HL-60 (cell line): Measurements from ENCODE around the gene LENEP.
"Not testable (repeated sequence)": the region's sequence is repeated elsewhere in the genome, so short reads cannot be mapped to it uniquely, and the experiment has no call there.

Experiments used
- DNase-seq, 2 experiments: peaks; one replicate each; pipeline ENCODE4 v3.0.0-alpha.2; 2010 to 2020; ENCODE audit warnings: low read depth in 1 of 2, low spot score in 1 of 2
- H3K27ac ChIP-seq: fragments of 250-450 bp; sonication (Bioruptor Pico); replicated peaks from 2 replicates; pipeline ENCODE4 v1.5.1; 2020; ENCODE audit warnings: mild to moderate bottlenecking, moderate library complexity
- H3K27me3 ChIP-seq: fragments of 250-450 bp; sonication (Bioruptor Pico); 2 replicates; pipeline ENCODE4 v1.5.1; 2021; ENCODE audit warnings: mild to moderate bottlenecking, moderate library complexity; ENCODE audit not compliant: insufficient read depth, poor library complexity, severe bottlenecking
- H3K4me3 ChIP-seq: replicated peaks from 2 replicates; pipeline ENCODE4 v1.5.1; 2011; ENCODE audit warnings: mild to moderate bottlenecking, control low read depth, low read length; ENCODE audit not compliant: insufficient read depth
- GABPA ChIP-seq: IDR thresholded peaks from 2 replicates; pipeline ENCODE4 v1.6.1; 2012; ENCODE audit warnings: low read depth
- POLR2AphosphoS5 ChIP-seq: IDR thresholded peaks from 2 replicates; pipeline ENCODE4 v1.6.1; 2012; ENCODE audit warnings: low read depth
- SPI1 ChIP-seq: IDR thresholded peaks from 2 replicates; pipeline ENCODE4 v1.6.1; 2012; ENCODE audit warnings: low read depth, mild to moderate bottlenecking, borderline replicate concordance
- TF ChIP-seq, protein P1 (sequence below): IDR thresholded peaks from 2 replicates; pipeline ENCODE4 v1.6.1; 2012; ENCODE audit warnings: low read depth; ENCODE audit not compliant: insufficient replicate concordance
- TF ChIP-seq, protein P2 (sequence below): IDR thresholded peaks from one replicate; pipeline ENCODE4 v1.5.1; 2011; ENCODE audit warnings: low read length, control low read depth, inconsistent platforms; ENCODE audit not compliant: insufficient read depth

LENEP gene

DNA sequence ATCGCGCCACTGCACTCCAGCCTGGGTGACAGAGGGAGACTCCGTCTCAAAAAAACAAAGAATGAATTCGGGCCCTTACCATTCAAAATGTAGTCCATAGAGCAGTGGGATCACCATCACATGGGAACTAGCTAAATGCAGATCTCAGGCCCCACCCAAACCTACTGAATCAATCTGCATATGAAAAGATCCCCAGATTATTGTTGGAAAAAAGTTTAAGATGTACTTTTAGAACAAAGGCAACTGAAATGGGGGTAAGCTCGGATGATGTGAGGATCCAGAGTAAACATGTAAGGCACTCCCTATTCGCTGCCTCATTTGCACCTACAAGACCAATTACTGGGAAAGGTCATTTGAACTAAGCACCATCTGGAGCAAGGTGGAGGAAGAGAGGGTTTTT lies 11.0 kb upstream of the LENEP start:
- peak overlapping the region; percentile 83 for H3K4me3 ChIP-seq
- H3K27me3 ChIP-seq: no peaks in the 10 kb centered on the region
- no peak for DNase-seq
- no peak for TF ChIP-seq SPI1
- TF ChIP-seq, protein P1, sequence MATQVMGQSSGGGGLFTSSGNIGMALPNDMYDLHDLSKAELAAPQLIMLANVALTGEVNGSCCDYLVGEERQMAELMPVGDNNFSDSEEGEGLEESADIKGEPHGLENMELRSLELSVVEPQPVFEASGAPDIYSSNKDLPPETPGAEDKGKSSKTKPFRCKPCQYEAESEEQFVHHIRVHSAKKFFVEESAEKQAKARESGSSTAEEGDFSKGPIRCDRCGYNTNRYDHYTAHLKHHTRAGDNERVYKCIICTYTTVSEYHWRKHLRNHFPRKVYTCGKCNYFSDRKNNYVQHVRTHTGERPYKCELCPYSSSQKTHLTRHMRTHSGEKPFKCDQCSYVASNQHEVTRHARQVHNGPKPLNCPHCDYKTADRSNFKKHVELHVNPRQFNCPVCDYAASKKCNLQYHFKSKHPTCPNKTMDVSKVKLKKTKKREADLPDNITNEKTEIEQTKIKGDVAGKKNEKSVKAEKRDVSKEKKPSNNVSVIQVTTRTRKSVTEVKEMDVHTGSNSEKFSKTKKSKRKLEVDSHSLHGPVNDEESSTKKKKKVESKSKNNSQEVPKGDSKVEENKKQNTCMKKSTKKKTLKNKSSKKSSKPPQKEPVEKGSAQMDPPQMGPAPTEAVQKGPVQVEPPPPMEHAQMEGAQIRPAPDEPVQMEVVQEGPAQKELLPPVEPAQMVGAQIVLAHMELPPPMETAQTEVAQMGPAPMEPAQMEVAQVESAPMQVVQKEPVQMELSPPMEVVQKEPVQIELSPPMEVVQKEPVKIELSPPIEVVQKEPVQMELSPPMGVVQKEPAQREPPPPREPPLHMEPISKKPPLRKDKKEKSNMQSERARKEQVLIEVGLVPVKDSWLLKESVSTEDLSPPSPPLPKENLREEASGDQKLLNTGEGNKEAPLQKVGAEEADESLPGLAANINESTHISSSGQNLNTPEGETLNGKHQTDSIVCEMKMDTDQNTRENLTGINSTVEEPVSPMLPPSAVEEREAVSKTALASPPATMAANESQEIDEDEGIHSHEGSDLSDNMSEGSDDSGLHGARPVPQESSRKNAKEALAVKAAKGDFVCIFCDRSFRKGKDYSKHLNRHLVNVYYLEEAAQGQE: no peak
- no peak for TF ChIP-seq GABPA
- H3K27ac ChIP-seq: peak overlapping the region; percentile 69

DNA sequence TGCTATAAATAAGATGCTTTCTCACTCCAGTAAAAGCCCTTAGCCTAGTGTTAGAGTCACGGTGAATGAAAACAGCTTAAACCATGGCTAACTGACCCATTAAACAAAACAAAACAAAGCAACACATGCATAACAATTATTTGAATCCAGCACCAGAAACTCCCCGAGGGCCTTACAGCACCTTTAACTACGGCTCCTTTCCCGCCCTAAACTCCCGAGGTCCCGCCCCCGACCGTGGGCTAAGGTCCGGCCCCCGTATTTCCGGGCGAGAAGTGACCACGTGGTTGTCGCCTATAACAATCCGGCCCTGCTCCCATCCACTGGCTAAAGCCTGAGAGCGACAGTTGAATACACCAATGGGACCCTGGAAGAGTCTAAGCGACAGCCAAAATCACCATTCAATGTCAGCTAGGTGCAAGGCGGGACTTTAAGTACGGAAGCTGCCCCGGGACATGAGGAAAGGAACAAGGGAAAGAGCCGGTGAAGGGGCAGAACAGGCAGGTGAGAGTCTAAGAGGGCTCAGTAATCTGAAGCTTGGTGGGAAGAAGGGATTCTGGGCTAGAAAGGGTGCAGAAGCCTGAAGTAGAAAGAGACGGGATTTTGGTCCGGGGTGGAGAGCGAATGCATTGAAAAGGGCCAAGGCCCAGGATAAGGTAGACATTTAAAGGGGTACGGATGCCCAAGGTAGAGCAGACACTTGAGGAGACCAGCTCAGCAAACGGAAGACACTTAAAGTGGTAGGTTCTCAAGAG lies 10.3 kb upstream of the LENEP start, which contains the start of gene FLAD1:
FLAD1 (plus strand) TSS at position 448 of the 752 bp plus-strand sequence. CDS start 351 bp downstream, outside the sequence.
- Histone ChIP-seq H3K4me3 (peak within 1 kb of the TSS; percentile 83), H3K27me3 (no peaks in the 10 kb centered on the region), H3K27ac (peak within 1 kb of the TSS; percentile 69)
- TF ChIP-seq, protein P1: no peak
- TF ChIP-seq SPI1 (peak; percentile 46; the same call in 1 of the 2 replicates), POLR2AphosphoS5 (peak; percentile 37; the same call in 1 of the 2 replicates), GABPA (peak; percentile 91)
- TF ChIP-seq, protein P2, sequence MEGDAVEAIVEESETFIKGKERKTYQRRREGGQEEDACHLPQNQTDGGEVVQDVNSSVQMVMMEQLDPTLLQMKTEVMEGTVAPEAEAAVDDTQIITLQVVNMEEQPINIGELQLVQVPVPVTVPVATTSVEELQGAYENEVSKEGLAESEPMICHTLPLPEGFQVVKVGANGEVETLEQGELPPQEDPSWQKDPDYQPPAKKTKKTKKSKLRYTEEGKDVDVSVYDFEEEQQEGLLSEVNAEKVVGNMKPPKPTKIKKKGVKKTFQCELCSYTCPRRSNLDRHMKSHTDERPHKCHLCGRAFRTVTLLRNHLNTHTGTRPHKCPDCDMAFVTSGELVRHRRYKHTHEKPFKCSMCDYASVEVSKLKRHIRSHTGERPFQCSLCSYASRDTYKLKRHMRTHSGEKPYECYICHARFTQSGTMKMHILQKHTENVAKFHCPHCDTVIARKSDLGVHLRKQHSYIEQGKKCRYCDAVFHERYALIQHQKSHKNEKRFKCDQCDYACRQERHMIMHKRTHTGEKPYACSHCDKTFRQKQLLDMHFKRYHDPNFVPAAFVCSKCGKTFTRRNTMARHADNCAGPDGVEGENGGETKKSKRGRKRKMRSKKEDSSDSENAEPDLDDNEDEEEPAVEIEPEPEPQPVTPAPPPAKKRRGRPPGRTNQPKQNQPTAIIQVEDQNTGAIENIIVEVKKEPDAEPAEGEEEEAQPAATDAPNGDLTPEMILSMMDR: no peak
- peak; percentile 100 for DNase-seq

DNA sequence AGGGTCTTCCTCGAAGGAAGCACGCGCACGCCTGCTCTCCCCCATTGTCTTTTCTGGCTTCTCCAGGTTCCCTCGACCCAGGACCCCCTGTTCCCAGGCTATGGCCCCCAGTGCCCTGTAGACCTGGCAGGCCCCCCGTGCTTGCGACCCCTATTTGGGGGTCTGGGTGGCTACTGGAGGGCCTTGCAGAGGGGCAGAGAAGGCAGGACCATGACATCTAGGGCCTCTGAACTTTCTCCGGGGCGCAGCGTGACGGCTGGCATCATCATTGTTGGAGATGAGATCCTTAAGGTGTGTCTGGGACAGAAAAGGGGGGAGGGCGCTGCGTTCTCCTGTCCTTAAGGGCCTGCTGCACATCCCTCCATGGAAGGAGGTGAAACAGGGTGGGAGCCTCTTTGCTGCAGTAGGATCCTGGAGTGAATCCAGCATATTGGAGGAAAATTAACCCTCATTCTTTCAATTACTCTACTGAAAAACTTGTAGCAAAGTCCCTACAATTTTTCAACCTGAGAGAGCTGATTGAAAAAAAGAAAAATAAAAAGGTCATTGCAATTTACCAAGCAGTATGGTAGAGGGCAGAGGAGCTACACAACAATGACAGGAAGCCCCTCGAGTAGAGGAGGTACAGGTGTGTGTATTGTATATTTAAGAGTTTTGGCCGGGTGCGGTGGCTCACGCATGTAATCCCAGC lies 9.5 kb upstream of the LENEP start:
- Histone ChIP-seq H3K4me3 (peak overlapping the region; percentile 83), H3K27me3 (no peaks in the 10 kb centered on the region), H3K27ac (peak overlapping the region; percentile 66)
- TF ChIP-seq, protein P2: no peak
- no peak for TF ChIP-seq GABPA
- no peak for TF ChIP-seq POLR2AphosphoS5
- no peak for TF ChIP-seq SPI1
- TF ChIP-seq, protein P1: no peak
- DNase-seq: no peak

DNA sequence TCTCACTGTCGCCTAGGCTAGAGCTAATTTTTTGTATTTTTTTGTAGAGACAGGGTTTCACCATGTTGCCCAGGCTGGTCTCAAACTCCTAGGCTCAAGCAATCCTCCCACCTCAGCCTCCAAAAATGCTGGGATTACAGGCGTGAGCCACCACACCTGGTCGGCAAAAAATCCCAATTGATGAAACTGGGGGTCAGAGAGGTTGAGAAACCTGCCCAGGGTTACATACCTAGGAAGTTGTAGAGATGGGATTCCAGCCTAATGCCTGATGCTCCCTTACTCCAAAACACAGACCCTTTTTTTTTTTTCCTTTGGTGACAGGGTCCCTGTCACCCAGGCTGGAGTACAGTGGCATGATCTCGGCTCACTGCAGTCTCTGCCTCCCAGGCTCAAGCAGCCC lies 6.7 kb upstream of the LENEP start:
- not testable (repeated sequence) for H3K27me3 ChIP-seq, H3K27ac ChIP-seq, DNase-seq, H3K4me3 ChIP-seq
